Activated CD8-positive, alpha-beta memory T cell treated with anti-CD3 and anti-CD28 coated beads for 4 hours (primary cell): ENCODE data around the gene EPHB1.
"Not testable (repeated sequence)": the region's sequence is repeated elsewhere in the genome, so short reads cannot be mapped to it uniquely, and the experiment has no call there.

ENCODE experiments used
- DNase-seq, 2 donors: peaks; one replicate each; pipeline ENCODE4 v3.0.0-alpha.2; 2020; ENCODE audit warnings: low read depth in 2 of 2

Gene EPHB1

DNA sequence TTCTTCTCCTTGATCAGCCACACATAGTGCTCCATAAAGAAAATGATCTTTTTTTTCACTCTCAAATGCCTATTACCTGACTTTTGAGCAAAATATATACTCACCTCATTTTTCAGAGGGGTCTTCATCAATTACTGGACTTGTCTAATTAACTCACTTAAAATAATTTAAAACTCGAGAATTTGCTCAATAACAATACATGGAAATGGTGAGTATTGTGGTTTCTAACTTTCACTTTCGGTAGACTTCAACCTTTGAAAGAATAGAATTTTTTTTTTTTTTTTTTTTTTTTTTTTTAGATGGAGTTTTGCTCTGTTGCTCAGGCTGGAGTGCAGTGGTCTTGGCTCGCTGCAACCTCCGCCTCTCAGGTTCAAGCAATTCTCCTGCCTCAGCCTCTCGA is 17.7 kb upstream of the EPHB1 start:
- DNase-seq, result no peak

DNA sequence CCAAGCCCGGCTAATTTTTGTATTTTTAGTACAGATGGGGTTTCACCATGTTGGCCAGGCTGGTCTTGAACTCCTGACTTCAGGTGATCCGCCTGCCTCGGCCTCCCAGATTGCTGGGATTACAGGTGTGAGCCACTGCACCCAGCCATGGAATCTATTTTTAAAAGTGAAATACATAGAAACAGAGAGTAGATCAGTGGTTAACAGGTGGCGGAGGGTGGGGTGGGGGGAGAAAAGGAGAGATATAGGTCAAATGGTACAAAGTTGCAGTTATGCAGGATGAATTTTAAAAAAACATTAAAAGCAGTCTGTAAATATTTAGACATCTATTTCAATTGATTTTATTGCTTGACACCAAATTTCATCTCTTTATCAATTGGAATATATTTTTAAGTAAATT is 6.8 kb upstream of the EPHB1 start:
- not testable (repeated sequence) for DNase-seq

DNA sequence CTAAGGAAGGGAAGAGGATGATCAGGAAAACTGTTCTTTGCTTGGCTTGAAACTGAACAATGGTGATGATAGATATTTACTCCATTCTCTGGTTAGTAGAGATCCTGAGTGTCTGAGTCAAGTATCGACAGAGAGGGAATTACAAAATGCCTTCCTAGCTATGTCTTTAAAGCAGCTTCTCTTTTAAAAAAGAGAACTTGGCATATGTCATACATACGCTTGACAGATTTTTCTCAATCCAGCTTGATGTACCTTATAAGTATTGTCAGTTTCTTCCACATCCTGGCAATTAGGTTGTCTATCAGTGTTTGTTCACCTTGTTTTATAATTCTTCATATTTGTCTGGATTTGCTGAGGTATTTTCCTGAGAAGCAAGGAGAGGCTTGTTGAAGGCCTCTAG is 5.0 kb upstream of the EPHB1 start:
- no peak for DNase-seq

DNA sequence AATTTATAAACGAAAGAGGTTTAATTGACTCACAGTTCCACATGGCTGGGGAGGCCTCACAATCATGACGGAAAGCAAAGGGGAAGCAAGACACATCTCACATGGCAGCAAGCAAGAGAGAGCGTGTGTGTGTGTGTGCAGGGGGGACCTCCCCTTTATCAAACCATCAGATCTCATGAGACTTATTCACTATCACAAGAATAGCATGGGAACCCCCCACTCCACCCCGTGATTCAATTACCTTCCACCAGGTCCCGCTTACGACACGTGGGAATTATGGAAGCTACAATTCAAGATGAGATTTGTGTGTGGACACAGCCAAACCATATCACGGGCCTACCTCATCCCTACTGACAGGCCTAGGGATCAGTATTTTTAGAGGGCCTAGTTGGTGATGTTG is 3.1 kb upstream of the EPHB1 start:
- no peak for DNase-seq

DNA sequence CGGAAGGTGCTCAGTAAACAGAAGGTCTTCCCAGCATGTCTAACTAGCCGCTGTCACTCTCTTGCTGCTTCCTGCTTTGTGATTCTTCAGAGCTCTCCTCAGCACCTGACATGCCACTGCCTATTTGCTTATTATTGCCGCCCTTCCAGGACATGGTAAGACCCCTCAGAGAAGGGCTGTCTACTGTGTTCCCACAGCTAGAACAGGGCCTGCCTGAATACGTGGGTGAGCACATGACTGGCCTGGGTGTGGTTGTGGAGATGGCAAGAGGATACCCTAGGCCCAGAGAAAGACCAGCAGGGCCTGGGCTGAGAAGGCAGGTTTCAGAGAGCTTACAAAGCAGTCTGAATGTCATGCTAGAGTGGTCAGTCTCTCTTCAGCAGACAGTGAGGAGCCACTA is 2.4 kb upstream of the EPHB1 start:
- DNase-seq, result no peak

DNA sequence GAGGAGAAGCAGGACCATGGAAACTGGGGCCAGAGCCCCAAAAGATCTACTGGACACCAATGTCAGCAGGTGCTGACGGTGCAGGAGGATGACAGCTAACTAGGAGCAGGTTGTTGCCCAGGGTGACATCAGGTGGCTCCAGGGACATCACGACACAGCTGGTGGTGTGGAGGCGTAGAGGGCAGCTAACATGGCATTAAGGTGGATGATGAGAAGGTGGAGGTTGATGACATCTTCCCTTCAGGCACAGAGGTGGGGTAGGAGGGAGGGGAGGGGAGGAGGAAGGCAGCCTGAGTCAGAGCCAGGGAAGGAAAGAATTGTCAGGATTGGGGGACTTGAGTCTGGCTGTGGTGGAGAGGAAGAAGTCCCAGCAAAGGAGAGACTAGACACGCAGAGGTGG is 1.5 kb upstream of the EPHB1 start:
- DNase-seq, result no peak

DNA sequence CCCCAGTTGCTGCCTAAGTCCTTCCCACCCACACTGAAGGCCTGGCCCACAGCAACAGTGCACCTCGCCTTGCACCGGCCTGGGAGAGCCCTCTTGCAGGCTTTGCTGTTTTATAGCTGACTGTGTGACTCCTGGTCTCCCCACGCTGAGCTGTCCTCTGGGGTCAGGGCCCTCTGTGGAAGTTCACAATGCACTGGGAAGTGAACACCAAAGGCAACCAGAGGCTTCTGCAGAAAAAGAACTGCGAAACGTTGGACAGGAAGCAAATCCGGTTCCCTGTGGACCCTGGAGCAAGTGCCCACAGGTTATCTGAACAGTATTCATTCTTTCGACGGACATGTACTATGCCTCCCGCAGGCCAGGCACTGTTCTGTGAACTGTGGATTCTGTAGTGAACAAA is 737 bp upstream of the EPHB1 start:
- no peak for DNase-seq

DNA sequence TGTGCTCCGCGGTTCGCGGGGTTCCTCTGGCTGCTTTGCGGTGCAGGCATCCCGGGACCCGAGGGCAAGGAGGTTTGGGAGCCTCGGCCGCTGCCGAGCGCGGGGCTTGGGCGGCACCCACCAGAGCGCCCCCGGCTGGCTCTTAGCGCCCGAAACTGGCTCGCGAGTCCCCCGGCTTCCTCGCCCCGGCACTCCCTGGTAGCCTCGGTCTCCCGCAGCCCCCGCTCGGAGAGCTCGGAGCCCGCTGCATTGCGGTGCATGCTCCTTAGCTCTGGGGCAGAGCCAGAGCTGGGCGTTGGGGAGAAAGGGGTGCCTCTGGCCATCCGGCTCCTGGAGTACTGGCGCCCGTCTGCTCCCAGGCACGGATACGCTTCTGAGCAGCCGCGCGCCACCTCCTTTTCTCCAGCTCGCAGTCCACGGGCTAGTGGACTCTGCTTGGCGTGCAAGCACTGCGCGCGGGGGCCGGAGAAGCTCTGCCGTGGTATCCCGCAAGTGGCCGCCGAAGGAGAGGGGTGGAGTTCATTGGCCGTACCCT is 753 bp downstream of the EPHB1 start:
- DNase-seq, result no peak

DNA sequence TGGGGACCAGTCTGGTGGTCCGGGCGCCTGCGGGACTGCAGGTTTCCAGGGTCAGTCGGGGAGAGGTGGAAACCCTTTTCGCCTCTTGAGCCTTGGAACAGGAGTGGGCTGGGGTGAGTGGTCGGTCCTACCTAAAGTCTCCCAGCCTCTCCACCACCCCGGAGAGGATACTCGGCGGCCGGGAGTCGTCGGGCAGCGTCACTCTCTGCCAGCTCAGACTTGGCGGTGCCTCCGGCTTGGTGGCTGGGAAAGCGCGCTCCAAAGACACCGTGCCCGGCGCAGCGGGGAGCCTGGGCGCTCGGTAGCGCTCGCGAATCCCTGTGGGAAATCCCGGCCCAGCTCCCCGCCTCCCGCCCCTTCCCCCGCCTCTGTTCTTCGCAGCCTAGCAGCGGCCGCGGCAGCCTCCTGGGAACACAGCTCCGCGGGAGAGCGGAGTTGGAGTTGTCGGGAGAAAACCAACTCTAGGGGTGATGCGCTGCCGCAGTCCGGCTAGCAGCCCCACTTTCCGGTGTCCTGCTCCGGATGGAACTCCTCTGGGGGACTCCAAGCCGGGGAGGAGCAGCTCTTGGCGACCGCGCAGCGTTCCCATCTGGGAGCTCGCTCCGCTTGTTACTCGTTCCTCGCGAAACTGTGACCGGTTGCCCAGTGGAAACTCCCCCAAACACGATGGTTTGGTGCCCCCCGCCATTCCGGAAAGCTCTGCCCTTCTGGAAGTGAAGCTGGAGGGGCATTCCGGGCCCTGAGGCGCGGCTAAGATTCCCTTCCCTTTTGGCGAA is 1.4 kb downstream of the EPHB1 start:
- DNase-seq, result no peak

DNA sequence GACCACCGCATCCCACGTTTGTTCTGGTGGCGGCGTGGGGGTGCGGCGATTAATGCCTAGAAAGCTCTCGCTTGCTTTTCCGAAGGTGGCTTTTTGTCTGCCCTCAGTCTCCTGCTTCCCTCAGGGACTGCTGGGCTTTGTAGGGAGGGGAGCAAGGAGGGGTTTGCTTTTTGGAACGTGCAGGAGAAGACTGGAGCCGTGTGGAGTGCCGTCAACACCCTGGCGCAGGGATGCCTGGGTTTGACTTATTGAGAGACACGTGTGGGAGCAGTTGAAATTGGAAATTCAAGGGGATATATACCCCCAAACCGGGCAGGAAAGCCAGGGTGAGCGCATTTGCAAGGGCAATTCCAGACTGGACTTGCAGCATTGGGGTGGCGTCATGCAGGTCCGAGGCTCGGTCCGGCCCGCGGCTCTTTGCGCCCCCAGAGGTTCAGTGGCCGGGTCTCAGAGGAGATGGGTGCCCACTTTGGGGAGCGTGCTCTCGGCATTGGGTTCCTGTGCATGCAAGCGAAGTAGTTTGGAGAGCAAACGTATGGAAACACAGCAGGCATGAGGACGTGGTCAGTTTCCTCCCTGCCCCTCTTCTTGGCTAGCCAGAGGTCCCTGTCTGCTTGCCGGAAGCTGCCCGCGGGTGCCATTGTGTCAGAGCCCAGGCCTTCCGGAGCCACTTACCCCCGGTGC is 2.1 kb downstream of the EPHB1 start:
- DNase-seq, result no peak

DNA sequence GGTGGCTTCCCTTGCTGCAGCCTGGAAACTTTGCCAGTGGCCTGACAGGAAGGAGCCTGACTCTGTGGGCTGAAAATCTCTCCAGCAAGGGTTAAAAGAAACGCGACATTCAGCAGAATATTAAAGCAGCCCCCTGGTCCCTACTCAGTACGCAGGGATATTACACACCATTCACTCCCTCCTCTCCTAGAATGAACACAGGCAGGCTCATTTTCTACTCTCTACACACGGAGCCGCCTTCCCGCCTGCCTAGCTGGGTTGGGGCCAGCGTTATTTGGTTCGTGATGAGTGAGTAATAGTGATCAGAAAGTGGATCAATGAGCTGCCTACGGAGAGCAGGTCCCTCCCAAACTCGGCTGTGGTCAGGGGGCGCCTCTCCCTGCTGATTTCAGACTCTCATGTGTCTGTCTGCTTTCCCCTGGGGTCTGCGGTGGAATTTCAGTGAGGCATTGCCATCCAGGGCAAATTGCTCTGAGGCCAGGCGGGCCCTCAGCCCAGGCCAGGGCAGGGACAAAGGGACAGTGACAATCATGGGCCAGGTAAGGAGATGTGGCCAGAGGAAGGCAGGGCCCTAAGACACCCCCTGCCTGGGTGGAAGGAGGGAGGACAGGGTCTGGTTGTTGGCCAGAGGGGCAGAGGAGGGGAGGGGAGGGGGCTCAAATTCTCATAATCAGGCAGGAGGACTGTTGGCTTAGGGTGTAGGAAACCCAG is 2.8 kb downstream of the EPHB1 start:
- no peak for DNase-seq

DNA sequence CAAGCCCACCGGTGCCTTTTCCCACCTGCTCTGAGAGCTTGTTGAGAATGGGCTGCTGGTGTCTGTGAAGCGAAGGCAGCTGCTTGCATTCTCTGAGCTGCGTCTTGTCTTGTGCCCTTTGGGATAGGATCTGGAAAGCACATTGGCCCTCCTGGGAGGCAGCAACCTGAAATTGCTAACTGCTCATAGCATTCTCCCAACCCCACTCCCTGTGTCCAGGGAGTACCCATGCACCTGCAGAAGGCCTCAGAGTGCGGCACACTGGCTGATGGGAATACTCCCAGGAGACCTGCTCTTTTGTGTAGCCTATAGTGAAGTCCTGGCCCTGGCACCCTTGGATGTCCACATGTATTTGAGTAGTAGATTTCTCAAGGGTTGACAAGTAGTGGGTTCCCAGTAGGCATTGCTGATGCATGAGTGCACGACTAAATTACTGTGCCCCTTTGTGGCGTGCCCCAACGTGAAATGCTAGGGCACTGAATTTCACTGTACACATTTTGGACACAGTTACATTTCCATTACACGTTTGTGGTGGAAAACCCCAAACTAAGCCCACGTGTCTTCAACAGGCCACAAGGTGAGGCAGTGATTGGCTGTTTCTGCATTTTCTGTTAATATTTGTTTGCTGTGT is 3.7 kb downstream of the EPHB1 start:
- no peak for DNase-seq

DNA sequence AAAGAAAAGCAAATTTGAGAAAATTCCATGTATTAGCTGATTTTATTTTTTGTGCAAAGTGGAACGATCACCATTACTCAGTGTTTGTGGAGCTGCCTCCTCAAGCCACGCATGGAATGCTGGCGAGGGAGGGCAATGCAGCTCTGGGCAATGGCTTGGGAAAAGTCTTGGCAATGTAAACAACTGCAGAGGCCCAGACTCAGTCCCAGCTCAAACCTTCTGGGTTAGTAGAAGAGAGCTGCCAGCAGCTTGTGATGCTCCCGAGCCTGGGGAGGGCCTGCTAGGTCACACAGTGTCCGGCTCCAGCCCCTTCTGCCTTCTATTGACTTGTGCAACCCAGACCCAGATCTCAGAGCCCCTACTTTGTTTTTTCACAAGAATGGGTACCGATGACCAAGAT is 4.3 kb downstream of the EPHB1 start:
- no peak for DNase-seq

DNA sequence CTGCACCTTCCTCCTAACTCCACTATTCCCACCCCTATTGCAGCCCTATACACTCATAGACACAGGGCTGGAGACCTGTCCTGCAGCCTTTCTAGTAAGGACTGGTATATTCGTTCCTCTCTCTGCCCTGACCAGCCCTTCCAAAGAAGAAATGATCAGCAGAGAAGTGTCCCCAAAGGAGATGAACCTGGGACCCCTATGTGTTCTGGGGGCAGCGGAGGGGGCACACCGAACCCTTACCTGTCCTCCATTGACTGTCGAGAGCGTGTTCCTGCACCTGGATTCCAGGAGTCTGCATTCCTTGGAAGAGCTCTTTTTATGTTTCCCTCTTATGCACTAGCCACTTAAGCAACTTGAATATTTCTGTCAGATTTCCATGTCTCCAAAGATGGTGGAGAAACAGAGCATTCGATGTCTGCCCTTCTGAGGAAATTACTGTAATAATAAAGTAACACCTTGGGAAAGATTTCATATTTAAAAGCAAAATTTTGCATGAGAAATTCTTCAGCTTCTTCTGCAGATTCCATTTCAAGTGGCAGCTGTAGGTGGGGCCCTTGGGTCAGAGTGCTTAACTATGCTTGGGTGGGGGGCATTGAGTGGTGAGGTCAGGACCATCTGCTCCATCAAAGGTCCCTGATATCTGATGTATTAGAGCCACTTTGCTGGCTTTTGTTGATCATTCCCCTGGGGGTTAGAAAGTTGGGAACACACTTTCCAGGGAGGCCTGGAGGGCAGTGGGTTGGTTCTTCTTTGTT is 6.3 kb downstream of the EPHB1 start:
- DNase-seq, result no peak

DNA sequence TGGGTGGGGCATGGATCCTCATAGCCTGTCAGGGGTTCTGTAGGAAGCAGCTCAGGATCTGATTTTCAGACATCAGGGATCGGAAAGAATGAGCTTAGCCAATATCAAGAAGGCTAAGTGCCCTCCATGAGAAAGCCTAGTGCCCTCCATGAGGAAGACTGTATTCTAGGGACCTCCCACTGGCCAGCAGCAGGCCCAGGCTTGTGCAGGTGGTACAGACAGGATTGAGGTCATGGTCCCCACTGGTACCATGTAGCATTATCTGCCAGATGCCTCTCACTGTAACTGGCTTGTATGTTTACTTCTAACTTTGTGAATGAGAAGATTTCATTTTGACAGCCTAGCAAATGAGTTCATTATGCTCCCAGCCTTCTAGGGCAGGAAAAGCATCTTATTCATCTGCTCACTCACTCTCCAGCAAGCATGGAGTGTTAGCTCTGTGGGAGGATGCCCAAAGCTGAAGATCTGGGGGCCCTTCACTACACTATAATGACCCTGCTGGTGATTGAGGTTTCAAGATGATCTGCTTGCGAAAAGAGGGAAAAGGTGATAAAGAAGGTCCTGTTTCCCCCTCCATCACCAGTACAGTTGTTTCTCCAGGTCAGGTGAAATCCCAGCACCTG is 7.5 kb downstream of the EPHB1 start:
- DNase-seq, result no peak

DNA sequence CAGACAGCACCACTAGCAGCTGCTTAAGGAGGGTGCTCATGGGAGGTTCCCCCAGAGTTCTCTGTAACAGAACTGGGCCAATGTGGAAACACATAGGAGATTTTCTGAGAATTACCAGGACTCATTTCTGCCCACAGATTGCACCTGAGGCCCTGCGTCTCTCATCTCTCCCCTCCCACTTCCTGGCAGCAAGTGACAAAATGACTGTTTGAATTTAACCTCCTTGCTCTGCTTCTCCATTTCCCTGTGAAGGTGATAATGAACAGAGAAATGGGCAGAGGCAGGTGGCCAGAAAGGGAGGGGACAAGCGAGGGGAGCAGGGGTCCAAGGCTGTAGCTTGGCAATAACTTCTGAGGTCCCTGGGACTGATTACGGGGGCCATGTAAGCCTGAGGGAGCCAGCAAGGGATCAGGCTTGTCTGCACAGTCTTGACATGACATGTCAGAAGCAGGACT is 8.0 kb downstream of the EPHB1 start:
- DNase-seq, result no peak

DNA sequence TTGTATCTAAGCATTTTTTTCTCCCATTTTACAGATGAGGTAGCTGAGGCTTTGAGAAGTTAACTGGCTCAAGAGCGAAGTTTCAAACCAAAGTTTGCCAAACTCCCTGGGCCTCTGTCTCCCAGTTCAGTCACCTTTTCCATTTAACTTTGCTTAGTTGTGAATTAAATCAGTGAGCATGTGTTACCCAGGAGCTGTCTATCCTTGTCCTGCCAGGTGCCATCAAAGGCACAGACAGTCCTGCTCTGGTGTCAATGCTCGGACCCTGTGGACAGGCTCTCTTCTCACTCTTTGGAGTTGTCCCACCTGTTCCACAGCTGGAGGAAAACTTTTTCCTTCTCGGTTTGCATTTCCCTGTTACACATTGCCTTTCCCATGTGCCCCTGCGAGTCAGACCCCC is 8.6 kb downstream of the EPHB1 start:
- no peak for DNase-seq

DNA sequence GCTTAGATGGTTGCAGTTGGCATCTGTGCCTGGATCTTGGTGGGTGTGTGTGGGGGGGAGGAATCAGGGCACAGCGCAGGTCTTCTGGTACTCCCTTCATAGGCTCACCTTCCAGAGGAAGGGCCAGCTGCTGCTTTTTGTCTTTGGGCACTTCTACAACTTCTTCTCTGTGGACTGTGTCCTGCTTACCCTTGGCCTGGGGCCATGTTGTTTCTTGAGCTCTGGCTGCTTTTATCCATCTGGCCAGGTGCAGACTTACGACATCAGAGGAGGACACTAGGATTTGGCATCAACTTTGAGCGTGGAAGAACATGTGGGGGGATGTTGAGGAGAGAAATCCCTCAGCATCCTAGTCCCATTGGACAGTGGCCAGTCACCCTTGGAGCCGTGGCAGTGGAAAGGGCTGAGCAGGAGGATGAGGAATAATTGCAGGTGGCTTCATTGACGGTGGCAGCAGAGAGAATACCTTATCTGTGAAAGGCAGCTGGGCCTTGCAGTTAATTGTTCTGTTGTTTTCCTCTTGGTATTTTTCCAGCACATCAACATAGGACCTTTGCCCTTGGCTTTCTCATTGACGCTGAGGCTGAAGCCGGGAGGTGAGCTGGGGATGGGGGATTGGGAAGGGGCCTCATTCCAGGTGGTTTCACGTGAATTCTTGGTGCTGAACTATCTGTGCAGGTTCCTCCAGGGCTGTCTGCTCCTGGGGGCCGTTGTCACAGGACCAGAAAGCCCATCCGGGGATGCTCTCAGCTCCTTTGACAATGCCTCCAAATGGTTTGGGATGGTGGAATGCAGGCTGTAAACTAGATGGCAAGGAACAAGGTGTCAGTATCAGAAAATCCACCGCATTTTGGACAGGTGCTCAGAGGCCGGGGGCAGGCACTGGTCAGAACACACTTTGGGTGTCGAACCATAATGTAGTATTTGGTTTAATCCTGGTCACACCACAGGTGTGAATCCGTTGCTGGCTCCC is 9.7 kb downstream of the EPHB1 start:
- no peak for DNase-seq

DNA sequence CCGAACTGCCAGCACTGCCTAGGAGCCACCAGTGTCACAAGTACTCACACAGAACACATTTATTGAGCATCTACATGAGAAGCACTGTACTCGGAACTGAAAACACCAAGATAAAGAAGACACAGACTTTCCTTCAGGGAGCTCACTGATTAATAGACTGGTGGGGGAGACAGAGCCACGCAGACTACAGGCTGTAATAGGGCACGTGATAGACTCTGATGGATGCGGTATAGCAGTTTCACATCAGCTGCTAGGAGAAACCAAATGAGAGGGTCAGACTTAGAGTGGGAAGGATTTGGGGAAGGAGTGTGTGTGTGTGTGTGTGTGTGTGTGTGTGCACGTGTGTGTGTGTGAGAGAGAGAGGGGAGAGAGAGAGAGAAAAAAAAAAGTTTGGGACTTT is 12.1 kb downstream of the EPHB1 start:
- DNase-seq, result no peak

DNA sequence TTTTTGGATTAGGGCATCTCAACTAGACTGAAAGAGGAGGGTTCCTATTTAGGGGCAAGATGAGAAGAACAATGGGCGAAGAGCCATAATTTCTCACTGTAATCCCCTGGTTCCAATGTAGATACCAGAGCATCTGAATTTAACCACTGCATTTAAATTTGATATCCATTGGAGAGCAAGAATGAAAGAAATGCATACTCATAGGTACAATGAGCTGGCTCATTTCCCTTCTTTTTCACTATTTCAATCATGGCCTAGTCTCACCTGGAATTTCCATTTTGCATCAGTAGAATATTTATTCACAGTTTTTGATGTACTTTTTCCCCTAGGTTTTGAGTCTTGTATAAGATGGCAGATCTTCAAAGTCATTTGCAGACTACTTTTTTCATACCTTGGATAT is 13.8 kb downstream of the EPHB1 start:
- no peak for DNase-seq
